Iris pigment epithelial cell (primary cell): ENCODE data around the gene SLC22A2.

Source experiments
- DNase-seq: peaks from one replicate; pipeline ENCODE4 v3.0.0-alpha.2; 2011; ENCODE audit warnings: low read depth

SLC22A2 gene

GRCh38 chr6:160273750-160274149, 15.1 kb upstream of the SLC22A2 start:
- DNase-seq = no peak

DNA sequence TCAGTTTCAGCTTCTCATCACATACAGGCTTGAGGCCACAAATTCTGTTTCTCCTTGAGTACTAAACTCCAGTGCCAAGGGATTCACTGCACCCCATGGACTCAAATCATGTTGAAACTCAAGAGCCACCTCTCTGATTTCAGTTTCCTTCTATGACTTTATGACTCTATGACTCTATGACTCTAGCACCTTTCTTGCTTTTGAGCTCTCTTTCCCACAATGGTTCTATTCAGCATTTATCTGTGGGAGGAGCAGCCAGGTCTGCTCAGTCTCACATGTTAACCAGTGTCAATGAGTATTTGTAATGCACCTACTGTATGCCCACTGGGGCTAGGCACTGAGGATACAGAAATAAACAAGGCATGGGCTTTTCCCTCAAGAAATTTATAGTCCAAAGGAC, 14.6 kb upstream of the SLC22A2 start:
- DNase-seq = no peak

- no peak for DNase-seq
Measured at GRCh38 chr6:160272707-160273106, 14.1 kb upstream of the SLC22A2 start.

DNA sequence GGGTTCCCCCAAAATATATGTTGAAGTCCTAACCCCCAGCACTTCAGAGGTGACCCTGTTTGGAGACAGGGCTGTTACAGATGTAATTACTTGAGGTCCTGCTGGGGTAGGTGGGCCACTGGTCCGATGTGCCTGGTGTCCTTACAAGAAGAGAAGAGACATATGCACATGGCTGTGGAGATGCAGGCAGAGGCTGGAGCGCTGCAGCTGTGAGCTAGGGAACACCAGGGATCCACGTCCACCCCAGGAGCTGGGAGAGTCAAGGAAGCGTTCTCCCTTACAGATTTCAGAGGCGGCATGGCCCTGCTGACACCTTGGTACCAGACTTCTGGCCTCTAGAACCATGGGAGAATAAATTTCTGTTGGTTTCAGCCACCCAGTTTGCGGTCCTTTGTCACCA, 11.7 kb upstream of the SLC22A2 start:
- no peak for DNase-seq

- no peak for DNase-seq
Measured at GRCh38 chr6:160269771-160270170, 11.2 kb upstream of the SLC22A2 start.

DNA sequence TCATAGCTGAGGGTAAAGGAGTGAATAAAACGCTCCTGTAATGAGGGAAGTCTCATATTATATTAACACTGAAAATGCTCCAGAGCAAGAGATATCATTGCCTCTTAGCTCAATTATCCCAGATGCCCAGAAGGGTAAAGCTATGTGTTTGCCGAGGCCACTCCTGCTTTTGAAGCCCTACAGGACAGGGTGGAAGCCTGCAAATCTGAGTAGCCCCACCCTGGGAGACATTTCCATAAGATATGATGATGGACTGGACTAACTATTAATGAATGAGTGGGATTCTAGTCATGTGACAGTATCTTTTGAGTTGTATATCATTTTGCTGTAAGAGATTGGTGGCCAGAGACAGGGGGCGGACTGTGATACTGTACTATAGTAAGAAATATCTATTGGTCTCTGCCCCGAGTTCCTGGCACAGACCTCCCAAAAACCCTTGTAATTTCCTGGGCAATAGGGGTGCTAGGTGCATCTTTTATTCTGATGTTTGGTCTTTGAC, 10.5 kb upstream of the SLC22A2 start:
- DNase-seq = no peak

DNA sequence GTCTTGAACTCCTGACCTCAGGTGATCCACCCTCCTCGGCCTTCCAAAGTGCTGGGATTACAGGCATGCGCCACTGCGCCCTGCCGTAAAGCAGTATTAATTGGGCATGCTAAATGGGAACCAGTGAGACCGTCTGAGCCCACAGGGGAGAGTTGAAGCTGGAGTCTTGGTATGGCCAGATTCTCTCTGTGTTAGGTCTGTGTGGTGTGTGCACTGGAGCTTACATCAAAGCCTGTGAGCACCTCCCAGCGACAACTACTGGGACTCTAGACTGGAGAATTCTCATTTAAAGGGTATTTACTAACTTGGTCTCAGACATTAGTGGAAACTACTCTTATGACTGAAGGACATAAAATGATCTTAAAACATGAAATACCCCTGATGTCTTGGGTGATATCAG, 8.5 kb upstream of the SLC22A2 start:
- DNase-seq = no peak

DNA sequence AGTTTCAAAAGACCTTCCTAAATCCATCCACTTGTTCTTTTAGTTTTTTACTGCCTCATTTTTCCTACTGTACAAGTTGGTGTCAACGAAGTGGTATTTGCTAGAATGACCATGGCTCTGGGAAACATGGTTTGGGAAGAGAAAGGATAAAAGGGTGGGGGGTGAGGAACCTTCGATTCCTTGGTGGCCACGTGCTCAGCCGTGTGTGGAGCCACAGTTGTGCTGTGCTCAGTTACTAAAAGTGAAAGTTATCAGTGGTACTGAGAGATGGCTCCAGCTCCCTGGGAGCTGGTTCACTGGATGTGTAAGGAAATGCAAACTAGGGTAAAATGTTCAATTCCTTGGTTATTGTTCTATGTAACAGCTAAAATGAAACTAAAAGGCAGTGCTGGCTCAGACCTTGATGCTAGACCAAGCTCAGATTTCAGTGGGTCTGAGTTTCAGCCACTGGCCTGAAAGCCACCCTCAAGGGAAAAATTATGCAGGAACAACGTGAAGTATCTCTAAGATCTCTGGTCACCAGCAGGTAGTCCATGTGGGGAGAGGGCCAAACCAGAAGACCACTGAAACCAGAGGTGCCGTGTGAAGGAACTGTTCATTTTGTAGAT, 7.4 kb upstream of the SLC22A2 start:
- no peak for DNase-seq

GRCh38 chr6:160264061-160264612, 5.5 kb upstream of the SLC22A2 start:
- no peak for DNase-seq

DNA sequence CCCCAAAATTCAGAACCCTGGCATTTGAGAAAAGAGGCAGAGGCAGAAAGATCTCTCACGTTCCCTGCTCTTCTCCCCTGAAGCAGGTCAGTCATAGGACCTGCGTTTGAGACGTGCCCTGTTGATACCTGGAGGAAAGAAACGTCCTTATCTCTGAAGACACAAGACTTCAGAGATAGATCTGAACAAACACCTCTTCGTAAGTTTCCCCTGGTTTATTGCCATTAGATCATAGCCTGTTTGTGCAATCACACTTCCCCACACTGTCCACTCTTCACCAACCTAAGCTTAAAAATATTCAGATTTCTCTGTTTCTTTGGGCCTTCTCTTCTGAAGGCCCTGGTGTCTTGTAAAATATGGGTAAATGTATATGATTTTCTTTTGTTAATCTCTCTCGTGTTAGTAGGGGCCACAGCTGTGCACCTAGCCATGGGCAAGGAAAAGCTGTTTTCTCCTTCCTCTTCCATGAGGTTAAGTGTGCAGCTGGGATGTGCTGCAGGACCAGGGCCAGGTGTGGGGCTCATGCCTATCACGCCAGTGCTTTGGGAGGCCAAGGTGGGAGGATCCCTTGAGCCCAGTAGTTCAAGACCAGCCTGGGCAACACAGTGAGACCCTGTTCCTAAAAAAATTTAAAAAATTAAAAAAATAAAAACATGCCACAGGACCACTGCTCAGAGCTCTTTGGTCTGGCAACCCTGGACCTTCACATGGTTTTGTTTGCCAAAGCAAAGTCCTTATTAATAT, 4.7 kb upstream of the SLC22A2 start:
- no peak for DNase-seq

GRCh38 chr6:160261991-160262680, 3.5 kb upstream of the SLC22A2 start:
- DNase-seq = no peak

- DNase-seq = no peak
Measured at GRCh38 chr6:160260803-160261450, 2.3 kb upstream of the SLC22A2 start.

DNA sequence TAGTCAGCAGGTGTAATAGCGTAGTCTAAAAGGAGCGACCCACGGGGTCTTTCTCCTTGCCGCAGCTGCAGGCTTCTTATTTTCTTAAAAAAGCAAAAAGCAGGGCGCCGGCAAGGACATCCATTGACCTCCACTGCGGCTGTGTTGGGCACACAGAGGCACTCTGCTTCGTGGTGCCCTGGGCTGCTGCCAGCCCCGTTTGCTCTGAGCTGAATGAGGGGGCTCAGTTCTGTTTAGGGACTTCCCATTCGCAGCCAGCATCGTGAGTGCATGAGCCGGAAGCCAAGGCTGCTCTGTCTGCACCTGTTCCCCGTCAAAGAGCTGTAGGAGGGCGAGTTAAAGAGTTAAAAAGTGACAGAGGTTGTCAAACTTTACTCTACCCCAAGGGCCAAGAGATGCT, 1.7 kb upstream of the SLC22A2 start:
- DNase-seq = no peak

DNA sequence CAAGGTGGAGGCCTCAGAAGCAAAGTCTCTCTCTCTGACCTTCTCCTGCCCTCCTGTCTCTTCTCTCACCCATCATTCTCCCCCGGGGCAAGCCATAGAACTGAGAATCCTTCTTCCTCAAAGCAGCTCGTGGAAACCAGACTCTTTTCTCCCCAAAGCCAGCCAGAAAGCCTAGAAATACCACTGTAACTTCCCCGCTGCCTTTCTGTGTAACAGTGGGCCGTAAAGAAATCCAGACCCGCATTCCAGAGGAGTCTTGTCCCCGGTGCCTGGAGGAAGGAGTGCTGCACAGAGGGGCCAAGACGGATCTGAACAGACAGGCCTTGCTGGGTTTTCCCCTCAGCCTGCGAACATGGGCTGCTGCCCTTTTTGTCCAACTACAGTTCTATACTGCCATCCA, 977 bp upstream of the SLC22A2 start:
- no peak for DNase-seq

GRCh38 chr6:160259143-160259425, 463 bp upstream of the SLC22A2 start:
- no peak for DNase-seq

GRCh38 chr6:160256445-160256844, 2.2 kb downstream of the SLC22A2 start:
- DNase-seq = no peak

DNA sequence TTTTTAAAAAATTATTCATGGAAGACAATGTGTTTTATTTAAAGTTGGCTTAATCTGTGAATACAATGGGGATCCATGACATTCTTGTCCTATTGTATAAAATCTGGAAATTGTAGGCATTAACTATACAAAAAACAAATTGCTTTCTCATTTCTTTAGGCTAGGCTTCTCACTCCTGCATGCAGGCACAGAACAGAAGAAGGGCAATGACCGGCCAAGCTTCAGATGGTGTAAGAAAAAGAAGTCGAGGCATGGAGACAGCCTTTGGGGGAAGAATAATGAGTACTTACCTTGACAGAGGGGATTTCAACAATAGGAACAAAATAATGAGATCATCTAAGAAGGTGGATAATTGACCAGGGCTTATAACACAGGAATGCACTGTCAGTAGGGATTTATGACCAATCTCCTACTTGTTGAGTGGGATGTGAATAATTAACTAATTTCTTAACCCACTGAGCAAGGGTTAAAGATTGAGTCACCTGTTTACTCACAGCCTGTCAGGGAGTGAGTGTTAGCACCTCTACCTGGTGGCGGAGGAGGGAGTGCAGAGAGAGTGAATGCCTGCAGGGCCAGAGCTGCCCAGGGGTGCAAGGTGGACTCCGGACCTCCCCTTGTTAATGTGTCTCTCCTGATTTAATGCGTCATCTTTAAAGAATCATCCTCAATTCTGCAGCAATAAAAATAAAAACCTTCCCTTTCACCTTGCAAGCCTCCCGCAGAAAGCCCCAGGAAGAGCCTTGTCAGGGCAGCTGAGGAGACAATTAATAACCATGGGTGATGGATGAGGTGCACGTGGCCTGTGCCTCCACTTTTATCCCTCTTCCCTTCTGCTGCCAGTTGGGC, 3.9 kb downstream of the SLC22A2 start:
- no peak for DNase-seq

- DNase-seq = no peak
Measured at GRCh38 chr6:160253714-160254113, 4.9 kb downstream of the SLC22A2 start.

DNA sequence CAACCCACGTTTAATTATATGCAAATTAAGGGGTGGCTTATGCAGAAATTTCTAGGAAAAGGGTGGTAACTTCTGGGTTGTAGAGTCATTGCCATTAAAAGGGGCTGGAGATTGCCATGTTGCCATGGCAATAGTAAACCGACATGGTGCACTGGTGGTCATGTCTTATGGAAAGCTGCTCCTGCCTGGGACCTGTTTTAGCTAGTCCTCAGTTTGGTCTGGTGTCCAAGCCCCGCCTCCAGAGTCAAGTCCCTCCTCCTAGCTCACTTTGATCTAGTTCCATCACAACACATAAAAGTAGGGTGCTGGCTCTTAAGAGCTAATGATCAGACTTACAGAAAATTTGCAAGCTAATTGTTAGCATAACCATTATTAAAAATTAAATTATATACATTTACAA, 5.3 kb downstream of the SLC22A2 start:
- DNase-seq = no peak

DNA sequence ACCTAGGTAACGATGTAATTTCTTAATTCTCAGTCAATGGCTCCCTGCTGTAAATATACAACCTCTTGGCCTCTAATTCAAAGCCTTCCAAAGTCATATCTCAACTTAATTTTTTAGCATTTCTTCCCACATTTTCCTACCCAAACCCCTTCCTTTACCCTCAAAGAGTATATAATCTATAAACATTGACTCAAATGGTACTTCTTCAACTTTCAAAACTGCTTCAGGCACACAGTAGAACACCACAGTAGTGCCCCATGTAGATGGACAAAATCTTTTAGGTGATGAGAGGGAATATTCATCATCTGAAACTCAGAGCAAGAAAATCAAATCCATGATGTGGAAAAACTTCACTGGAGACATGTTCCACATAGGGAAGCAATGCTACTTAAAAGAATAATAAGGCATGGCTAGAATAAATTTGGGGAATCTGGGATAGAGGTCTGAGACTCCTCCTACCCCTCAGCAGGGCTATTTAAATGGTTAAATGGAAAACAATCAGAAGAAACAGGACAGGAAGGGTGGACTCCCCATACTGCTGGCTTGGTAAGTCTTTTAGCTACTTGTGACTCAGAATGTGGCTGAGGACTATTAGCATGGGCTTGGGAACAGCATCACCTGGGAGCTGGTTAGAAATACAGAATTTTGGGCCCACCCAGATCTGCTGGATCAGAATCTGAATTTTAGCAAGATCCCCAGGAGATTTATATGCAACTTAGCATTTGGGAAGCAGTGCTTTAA, 6.4 kb downstream of the SLC22A2 start:
- no peak for DNase-seq

GRCh38 chr6:160249671-160250070, 8.9 kb downstream of the SLC22A2 start:
- DNase-seq = no peak
